ENCODE data around the gene RAD50.

The RAD50 gene

DNA sequence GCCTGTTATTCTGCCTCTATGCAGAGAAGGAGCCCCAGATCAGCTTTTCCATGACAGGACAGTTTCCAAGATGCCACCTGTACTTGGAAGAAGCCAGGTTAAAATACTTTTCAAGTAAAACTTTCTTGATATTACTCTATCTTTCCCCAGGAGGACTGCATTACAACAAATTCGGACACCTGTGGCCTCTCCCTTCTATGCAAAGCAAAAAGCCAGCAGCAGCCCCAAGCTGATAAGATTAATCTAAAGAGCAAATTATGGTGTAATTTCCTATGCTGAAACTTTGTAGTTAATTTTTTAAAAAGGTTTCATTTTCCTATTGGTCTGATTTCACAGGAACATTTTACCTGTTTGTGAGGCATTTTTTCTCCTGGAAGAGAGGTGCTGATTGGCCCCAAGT is 116.7 kb downstream of the RAD50 start:
- in situ Hi-C loops (cut with MboI; ENCODE audit: low sequenced_read_pairs) = no loop called here

DNA sequence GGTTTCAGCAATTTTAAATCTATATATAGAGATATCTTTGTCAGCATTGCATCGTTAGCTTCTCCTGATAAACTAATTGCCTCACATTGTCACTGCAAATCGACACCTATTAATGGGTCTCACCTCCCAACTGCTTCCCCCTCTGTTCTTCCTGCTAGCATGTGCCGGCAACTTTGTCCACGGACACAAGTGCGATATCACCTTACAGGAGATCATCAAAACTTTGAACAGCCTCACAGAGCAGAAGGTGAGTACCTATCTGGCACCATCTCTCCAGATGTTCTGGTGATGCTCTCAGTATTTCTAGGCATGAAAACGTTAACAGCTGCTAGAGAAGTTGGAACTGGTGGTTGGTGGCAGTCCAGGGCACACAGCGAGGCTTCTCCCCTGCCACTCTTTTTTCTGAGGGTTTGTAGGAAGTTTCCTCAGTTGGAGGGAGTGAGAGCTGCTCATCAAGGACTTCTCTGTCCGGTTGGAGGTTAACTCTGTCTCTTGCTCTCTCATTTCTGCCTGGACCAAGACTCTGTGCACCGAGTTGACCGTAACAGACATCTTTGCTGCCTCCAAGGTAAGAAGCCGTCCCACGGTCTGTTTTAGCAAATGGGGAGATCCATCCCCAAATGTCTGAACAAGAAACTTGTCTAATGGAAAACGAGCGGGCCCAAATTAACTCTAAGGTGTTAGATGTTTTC is 117.3 kb downstream of the RAD50 start, which contains the start of gene IL4:
Gene IL4, plus strand, starts transcription at position 51 of the 692 bp plus-strand sequence. Its CDS starts 62 bp downstream, at position 113.
- in situ Hi-C loops (cut with MboI; ENCODE audit: low sequenced_read_pairs) = no loop called here

DNA sequence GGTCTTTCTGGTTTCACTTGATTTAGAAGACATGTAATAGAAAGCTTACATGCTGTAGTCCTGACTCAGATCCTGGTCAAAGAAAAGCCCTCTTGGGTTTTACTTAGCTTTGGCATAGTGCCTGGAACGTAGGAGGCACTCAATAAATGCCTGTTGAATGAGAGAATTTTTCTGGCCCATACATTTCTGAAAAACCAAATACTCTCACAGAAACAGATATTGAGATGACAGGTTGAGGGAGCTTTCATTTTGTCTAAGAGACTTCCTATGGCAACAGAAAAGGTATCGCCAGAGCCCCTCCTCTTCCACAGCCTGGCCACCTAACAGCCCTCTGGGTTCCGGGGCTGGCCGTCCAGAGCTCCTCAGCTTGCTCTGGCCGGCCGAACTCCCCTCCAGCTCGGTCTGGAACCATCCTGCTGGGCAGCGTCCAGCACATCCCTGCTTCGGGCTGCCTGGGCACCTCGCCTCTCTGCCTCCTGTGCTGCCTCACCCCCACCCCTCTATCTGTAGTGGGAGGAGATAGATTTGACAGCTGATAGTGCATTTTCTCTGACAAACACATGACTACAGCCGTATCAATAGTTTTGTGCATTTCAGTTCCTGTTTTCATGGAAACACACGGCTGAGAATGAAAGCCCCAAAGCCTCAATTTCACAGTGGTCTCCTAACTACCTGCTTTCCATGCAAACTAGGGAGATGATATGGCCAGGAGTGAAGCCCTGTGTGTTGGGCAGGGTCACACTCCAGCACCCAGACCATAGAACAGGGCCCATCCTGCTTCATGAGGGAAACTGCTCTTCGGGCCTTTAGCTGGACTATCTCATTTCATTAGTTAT is 118.1 kb downstream of the RAD50 start:
- in situ Hi-C loops (cut with MboI; ENCODE audit: low sequenced_read_pairs) = no loop called here

DNA sequence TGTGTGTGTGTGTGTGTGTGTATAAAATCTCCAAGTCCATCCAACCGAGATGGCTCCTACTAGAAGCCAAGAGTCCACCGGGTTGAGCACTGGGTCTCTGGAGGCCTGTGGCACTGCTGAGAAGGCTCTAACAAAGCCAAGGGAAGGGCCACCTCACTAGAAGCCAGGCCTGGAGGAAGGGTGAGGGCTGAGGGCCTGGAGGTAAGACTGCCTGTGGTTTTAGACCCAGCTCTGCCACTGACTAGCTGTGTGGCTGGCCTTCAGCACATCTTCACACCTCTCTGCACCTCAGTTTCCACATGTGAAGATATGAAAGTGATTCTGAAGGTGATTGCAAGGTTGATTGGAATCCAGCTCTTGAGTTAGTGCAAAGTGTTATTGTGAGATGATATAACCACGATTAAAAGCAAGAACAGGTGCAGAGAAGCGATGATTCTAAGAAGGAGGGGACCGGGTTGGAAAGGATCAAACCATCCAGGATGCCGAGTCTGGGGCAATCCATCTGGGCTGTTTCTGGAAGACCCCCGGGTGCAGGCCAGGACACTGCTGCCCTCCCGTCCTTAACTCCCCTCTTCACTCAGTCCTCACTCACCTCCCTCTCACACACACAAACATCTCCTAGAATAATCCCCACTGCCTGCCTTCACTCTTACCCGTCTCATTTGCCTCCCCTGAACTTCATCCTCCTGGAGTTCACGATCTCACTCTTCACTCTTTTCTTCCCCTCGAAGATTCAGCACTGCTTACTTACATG is 119.3 kb downstream of the RAD50 start:
- in situ Hi-C loops (cut with MboI; ENCODE audit: low sequenced_read_pairs) = no loop called here

DNA sequence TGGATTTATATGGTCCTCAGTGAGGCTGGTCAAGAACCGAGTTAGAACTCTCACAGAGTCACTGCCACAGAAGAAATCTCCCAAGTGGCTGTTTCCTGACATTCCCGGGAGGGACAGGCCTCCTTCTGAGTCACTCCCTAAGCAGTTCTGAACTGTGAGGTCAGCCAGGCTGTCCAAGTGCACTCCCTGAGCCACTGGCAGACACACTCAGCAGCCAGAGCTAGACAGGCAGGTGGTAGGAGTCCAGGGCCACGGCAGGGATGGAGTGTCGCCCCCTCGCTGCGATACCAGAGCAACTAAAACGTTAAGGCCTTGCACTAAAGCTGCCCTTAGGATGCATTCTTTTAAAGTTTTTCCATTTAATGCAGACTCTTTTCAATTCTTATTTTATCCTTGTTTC is 120.4 kb downstream of the RAD50 start:
- in situ Hi-C loops (cut with MboI; ENCODE audit: low sequenced_read_pairs) = no loop called here

DNA sequence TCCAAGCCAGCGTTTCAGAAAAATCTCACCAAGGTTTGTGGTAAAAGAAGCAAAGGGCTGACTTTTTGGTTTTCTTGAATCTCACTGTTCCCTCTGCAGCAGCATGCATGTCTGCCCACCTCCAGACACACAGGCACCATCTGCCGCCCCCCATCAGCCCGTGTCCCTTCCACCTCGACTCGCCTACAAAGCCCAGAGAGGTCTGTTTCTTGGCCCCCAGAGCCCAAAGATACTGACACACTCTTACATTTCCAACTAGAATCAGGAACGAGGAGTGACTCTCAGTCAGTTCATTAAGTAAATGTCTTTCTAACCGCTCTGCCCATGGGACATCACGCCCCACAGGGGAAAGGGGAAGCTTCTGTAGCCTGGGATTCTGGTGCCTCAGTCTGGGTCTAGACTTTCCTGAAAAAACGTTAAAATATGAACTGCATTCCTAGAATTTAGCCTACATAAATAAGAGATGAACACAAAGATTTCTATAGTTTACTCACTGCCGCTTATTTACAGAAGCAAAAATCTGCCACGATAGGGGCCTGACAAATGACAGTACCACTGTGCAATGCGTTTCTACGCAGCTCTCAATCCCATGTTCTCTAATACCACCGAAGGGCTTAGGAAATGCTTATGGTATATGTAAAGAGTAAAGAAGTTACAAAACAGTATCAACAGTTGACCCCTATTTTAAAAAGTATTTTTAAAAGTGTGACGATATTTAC is 121.1 kb downstream of the RAD50 start:
- in situ Hi-C loops (cut with MboI; ENCODE audit: low sequenced_read_pairs) = no loop called here

DNA sequence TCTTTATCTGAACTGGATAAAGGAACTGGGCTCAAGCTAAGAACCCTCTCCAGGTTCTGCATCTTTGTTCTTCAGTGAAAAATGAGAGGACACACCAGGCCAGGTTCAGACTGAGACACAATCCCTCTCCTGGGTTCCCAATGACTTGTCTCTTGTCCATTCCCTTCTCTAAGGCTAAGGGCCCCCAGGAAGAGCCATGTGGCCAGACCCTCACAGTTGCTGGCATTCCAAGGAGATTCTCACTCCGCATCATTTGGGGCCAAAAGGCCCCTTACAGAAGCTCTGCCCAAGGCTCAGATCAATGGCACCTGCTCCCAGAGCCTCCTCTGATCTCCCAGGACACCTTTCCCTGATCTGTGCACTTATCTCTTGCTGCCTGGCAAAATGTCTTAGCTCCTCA is 122.0 kb downstream of the RAD50 start:
- in situ Hi-C loops (cut with MboI; ENCODE audit: low sequenced_read_pairs) = no loop called here

DNA sequence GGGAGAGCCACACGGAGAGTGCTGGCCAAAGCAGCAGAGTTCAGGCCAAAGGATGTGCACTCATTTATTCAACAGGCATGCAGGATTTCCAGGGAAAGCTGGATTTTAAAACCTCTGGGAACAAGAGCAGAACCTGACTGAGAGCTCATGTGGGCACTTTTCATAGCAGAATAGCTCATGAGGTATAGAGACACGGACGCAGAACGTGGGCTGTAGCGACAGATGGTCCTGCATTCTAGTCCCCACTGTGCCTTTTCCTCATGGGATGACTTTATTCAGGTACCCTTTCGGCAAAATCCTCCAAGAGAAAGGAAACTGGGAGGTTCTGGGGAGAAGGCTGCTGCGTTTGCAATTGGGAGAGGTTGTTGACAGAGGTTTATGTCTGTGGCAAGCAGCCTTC is 122.4 kb downstream of the RAD50 start:
- in situ Hi-C loops (cut with MboI; ENCODE audit: low sequenced_read_pairs) = no loop called here

DNA sequence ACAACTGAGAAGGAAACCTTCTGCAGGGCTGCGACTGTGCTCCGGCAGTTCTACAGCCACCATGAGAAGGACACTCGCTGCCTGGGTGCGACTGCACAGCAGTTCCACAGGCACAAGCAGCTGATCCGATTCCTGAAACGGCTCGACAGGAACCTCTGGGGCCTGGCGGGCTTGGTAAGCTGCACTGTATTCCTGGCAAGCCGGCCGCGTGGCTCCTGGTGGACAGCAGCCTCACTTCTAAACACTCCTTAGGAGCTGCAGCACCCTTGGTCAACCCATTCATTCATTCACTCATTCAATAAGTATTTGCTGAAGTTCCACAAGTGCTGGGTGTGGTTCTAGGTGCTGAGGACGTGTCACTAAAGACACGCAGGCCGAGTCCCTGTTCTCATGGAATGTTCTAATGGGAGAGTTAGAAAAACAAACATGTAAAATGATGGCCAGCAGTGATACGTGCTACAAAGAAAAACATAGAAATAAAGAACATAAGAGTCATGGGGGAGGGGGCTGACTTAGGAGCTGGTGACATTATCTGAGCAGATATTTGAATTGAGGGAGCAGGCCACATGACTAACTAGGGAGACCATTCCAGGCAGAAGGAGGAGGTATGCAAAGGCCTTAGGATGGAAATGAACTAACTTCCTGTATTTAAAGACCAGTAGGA is 123.1 kb downstream of the RAD50 start:
- in situ Hi-C loops (cut with MboI; ENCODE audit: low sequenced_read_pairs) = no loop called here

DNA sequence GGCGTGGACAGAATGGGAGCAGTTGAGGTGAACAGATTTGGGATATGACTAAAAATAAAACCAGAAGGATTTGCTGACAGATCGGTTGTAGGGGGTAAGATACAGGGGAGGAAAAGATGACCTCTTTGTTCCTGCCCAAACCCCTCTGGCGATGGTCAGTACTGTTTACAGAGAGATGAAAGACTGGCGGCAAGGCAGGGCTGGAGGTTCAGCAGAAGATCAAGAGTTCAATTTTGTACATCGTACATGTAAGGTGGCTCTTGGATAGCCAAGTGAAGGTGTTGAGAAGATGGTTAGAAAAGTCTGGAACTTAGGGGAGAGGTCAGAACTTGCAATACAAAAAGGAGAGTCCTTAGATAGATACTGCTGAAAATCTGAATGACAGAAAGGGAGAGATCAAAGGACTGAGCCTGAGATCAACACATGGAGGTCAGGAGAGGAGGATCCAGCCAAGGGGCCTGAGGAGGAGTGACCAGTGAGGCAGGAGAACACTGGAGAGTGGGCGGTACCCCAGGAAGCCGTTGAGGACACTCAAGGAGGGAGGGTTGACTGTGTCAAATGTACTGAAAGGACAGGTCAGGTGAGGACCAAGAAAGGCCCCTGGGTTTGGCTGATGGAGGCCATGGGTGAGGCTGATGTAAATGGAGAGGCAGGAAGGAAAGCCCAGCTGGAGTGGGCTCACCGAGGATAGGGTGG is 124.2 kb downstream of the RAD50 start:
- in situ Hi-C loops (cut with MboI; ENCODE audit: low sequenced_read_pairs) = no loop called here

DNA sequence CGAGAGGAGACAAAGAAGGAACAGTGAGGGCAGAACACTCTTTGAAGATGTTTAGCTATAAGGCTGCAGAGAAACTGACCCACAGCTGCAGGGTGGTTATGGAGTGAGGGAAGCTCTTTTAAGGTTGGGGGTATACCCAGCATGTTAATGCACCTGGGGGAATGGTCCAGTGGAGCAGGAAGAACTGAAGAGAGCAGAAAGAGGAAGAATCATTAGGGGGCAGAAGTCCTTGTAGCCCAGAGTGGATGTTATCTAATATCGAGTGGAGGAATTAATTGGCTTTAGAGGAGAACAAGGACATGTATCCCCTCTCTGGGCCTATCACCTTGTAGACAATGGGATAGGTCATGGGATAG is 124.7 kb downstream of the RAD50 start:
- in situ Hi-C loops (cut with MboI; ENCODE audit: low sequenced_read_pairs) = no loop called here

DNA sequence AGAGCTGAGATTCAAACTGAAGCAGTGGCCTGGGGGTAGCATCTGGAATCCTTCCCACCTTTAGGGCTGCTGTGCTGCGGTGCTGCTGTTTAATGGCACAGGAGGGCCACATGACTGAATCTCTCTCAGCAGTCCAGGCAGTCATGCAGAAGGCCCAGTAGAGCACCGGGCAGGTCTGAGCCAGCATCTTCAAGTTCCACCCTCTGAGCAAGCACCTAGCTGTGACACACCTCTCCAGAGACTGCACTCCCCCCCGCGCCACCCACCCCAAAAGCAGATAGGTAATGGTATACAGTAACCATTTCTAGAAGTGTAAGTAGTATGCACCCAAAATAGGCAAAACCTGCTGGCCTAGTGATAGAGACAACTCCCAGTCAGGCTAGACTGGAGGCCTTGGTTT is 125.2 kb downstream of the RAD50 start:
- in situ Hi-C loops (cut with MboI; ENCODE audit: low sequenced_read_pairs) = no loop called here

DNA sequence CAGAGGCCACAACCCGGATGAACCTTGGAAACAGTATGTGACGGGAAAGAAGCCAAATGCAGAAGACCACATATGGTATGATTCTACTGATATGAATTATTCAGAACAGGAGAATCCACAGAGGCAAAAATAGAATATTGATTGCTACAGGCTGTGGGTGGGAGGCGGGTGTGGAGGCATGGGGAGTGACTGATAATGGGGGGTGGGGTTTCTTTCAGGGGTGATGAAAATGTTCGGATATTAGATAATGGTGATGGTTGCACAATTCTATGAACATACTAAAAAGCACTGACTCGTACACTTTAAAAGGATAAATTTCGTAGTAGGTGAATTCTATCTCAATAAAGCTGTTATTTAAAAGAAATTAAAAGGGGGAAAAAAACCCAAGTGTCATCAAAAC is 127.7 kb downstream of the RAD50 start:
- in situ Hi-C loops (cut with MboI; ENCODE audit: low sequenced_read_pairs) = no loop called here

DNA sequence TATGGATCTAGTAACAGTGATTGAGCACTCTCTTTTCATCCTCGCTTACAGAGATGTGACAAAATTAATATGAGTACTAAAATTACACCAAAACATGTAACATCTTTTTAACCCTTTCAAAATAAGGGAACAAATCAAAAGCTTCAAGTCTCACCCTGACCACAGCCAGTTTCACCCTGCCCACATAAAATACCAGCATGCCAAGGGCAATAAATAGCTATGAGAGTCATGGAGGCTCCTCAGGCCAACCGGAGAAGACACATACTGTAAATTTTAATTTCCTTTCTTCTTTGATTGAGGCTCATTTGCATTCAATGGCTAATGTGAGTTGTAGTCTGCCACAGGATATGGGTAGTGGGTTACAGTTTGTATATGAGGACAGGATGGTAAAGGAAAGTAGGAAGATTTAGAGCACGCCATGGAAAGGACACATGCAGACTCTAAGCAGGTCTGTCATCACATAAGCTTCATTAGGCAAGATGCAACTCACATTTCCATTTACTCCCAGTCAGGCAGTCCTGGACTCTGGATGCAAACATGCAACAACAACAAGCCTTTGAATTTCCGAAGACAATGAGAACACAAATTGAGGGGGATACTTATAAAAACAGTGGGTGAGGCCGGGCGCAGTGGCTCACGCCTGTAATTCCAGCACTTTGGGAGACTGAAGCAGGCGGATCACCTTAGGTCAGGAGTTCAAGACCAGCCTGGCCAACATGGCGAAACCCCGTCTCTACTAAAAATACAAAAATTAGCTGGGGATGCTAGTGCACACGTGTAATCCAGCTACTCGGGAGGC is 128.3 kb downstream of the RAD50 start:
- in situ Hi-C loops (cut with MboI; ENCODE audit: low sequenced_read_pairs) = no loop called here

DNA sequence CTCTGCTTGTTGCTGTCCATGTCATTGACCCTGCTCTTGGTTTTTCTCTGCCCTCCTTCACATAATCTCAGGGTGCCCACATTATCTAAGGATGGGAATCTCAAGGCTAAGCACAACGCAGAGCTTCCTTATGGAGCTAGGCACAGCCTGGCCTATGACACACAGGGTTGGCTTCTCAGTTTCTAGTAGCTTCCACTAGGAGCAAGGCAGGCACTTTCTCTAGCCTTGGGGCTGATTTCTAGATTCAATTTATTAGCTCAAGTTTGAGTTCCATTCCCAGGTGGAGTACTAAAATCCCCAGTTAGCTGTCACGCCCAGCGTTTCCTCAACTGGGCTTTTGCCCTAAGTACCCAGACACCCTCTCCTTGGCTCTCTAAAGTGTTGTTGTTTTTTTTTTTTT is 129.4 kb downstream of the RAD50 start:
- in situ Hi-C loops (cut with MboI; ENCODE audit: low sequenced_read_pairs) = no loop called here

DNA sequence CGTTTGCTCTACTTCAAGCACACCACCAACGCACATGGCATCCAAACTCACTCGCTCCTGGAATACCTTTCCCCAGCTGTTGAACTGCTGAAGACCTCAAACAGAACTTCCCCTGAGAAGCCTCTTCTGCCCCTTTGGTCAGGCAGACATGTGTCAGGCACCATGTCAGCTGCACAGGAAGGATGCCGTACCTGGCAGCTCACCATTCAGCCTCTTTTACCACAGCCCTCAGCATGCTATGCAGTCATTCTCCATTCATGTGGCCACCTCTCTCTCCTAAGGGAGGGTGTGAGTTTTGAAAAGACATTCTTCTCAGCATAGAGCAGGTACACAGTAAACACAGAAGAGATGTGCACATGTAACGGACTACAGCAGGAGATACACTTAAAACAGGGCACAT is 131.2 kb downstream of the RAD50 start:
- in situ Hi-C loops (cut with MboI; ENCODE audit: low sequenced_read_pairs) = no loop called here

DNA sequence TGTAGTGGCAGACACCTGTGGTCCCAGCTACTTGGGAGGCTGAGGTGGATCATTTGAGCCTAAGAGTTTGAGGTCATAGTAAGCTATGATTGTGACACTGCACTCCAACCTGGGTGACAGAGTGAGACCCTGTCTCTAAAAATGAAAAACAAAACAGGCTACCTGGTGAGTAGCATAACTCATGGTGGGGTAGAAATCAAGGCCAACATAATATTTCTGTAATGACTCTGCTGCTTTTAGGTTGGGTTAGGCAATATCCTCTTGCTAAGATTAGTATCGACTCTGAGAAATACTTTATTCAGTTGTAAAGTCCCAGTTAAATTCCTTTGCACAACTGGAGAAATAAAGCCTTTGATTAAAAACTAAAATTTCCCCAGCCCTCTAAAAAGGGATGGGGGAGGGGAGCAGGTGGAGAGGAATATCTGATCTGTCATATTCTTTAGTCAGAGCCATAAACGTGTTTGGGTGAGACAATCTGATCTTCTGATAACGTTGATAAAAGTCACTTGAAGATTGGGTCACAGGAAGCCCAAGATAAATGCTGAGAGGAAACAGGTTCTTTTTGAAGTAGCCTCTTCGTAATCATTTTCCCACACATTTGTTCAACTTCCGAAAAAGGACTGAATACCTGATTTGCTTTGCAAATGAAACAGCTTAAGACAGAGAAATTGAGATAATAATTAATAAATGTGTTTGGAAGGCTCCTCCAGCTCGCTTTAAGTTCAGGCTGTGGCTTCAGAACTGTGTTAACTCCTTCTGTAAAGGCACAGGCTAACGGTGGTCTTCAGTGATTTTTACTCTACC is 132.0 kb downstream of the RAD50 start:
- in situ Hi-C loops (cut with MboI; ENCODE audit: low sequenced_read_pairs) = no loop called here

DNA sequence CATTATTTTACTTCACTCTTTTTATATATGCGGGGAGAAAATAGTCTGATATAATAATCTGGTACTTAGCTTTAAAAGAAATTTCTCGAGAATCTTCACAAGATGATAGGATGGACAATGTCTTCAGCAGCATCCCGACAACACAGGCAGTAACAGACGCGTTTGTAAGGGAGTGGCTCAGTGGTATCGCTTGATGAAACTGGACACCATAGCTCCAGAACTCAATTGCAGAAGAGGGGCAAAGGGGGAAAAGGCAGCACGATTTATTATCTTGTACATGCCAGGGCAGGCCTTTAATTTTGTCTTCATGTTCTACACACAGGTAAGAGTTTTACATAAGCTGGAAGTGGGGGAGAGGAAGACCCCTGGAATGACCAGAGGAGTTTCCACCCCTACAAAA is 132.7 kb downstream of the RAD50 start:
- in situ Hi-C loops (cut with MboI; ENCODE audit: low sequenced_read_pairs) = no loop called here

Data from HL-60/S4 (cell line).